H9 (cell line): ENCODE measurements around the gene GUCY2F. TPM values are rescaled to one million over a fixed set of nuclear protein-coding genes. Genes with fewer than 3 reads are reported as not detected.

Source experiments
- DNase-seq: peaks from one replicate; pipeline ENCODE4 v3.0.0-alpha.2; 2017
- H2AFZ ChIP-seq: one replicate; pipeline ENCODE4 v1.6.1; 2013; ENCODE audit warnings: mild to moderate bottlenecking, low read length, control low read depth, moderate library complexity
- H2AK5ac ChIP-seq: 2 replicates; pipeline ENCODE4 v1.6.1; 2013; ENCODE audit warnings: low read length, control low read depth, mixed read lengths; ENCODE audit not compliant: insufficient read length
- H2BK120ac ChIP-seq: one replicate; pipeline ENCODE4 v1.6.1; 2013; ENCODE audit warnings: low read depth, mild to moderate bottlenecking, low read length, control low read depth, inconsistent platforms; ENCODE audit not compliant: poor library complexity, severe bottlenecking
- H2BK12ac ChIP-seq: 2 replicates; pipeline ENCODE4 v1.6.1; 2013; ENCODE audit warnings: low read length, control low read depth, mixed read lengths, low read depth; ENCODE audit not compliant: insufficient read length
- H2BK15ac ChIP-seq: 2 replicates; pipeline ENCODE4 v1.6.1; 2013; ENCODE audit warnings: low read depth, low read length, control low read depth
- H2BK20ac ChIP-seq: one replicate; pipeline ENCODE4 v1.6.1; 2013; ENCODE audit warnings: low read depth, mild to moderate bottlenecking, low read length, control low read depth, inconsistent platforms; ENCODE audit not compliant: poor library complexity, severe bottlenecking
- H2BK5ac ChIP-seq: 2 replicates; pipeline ENCODE4 v1.6.1; 2013; ENCODE audit warnings: low read length, control low read depth, mixed read lengths; ENCODE audit not compliant: insufficient read length
- H3K14ac ChIP-seq: 2 replicates; pipeline ENCODE4 v1.6.1; 2013; ENCODE audit warnings: low read length, control low read depth; ENCODE audit not compliant: insufficient read depth
- H3K18ac ChIP-seq: 2 replicates; pipeline ENCODE4 v1.6.1; 2013; ENCODE audit warnings: low read depth, mild to moderate bottlenecking, mixed read lengths, low read length, control low read depth; ENCODE audit not compliant: insufficient read length
- H3K23ac ChIP-seq: 2 replicates; pipeline ENCODE4 v1.6.1; 2013; ENCODE audit warnings: low read length, control low read depth, mixed read lengths, low read depth; ENCODE audit not compliant: insufficient read length
- H3K23me2 ChIP-seq: 2 replicates; pipeline ENCODE4 v1.6.1; 2013; ENCODE audit warnings: low read depth, mild to moderate bottlenecking, mixed read lengths, low read length, control low read depth; ENCODE audit not compliant: insufficient read length, poor library complexity, severe bottlenecking
- H3K27ac ChIP-seq: 2 replicates; pipeline ENCODE4 v1.5.1; 2013; ENCODE audit warnings: low read length, control low read depth, mixed read lengths, low read depth; ENCODE audit not compliant: insufficient read length
- H3K27me3 ChIP-seq: 2 replicates; pipeline ENCODE4 v1.6.1; 2013; ENCODE audit warnings: low read length, control low read depth, inconsistent platforms; ENCODE audit not compliant: insufficient read depth
- H3K4ac ChIP-seq: 2 replicates; pipeline ENCODE4 v1.6.1; 2013; ENCODE audit warnings: low read depth, mild to moderate bottlenecking, control low read depth, inconsistent platforms, low read length, moderate library complexity
- H3K4me1 ChIP-seq: 2 replicates; pipeline ENCODE4 v1.6.1; 2013; ENCODE audit warnings: low read length, control low read depth, inconsistent platforms; ENCODE audit not compliant: insufficient read depth
- H3K4me2 ChIP-seq: 2 replicates; pipeline ENCODE4 v1.6.1; 2013; ENCODE audit warnings: low read length, control low read depth, mixed read lengths; ENCODE audit not compliant: insufficient read length, insufficient read depth
- H3K56ac ChIP-seq: 2 replicates; pipeline ENCODE4 v1.6.1; 2013; ENCODE audit warnings: low read depth, mild to moderate bottlenecking, mixed read lengths, low read length, control low read depth; ENCODE audit not compliant: insufficient read length
- H3K79me1 ChIP-seq: 2 replicates; pipeline ENCODE4 v1.6.1; 2013; ENCODE audit warnings: low read depth, mild to moderate bottlenecking, moderate library complexity, low read length, control low read depth, inconsistent platforms; ENCODE audit not compliant: insufficient read depth, poor library complexity, severe bottlenecking
- H3K79me2 ChIP-seq: 2 replicates; pipeline ENCODE4 v1.6.1; 2013; ENCODE audit warnings: low read length, control low read depth, inconsistent platforms; ENCODE audit not compliant: insufficient read depth
- H3K9ac ChIP-seq: 2 replicates; pipeline ENCODE4 v1.6.1; 2013; ENCODE audit warnings: low read length, control low read depth, mixed read lengths; ENCODE audit not compliant: insufficient read length; ENCODE audit errors: extremely low read depth
- H3K9me3 ChIP-seq: one replicate; pipeline ENCODE4 v1.6.1; 2013; ENCODE audit warnings: low read depth, low read length, inconsistent platforms; ENCODE audit not compliant: control insufficient read depth
- H3T11ph ChIP-seq: one replicate; pipeline ENCODE4 v1.6.1; 2013; ENCODE audit warnings: mild to moderate bottlenecking, low read length, control low read depth, inconsistent platforms
- H4K20me1 ChIP-seq: one replicate; pipeline ENCODE4 v1.6.1; 2013; ENCODE audit not compliant: control insufficient read depth, insufficient read length, insufficient read depth
- H4K5ac ChIP-seq: 2 replicates; pipeline ENCODE4 v1.6.1; 2013; ENCODE audit warnings: low read depth, mild to moderate bottlenecking, mixed read lengths, low read length, control low read depth; ENCODE audit not compliant: insufficient read length
- H4K8ac ChIP-seq: replicated peaks from 2 replicates; pipeline ENCODE4 v1.6.1; 2013; ENCODE audit warnings: low read length, control low read depth, mixed read lengths, low read depth; ENCODE audit not compliant: insufficient read length
- H4K91ac ChIP-seq: 2 replicates; pipeline ENCODE4 v1.6.1; 2013; ENCODE audit warnings: low read depth, mild to moderate bottlenecking, moderate library complexity, mixed read lengths, low read length, control low read depth; ENCODE audit not compliant: insufficient read length
- H3K27ac Mint-ChIP-seq, 3 experiments: 2 replicates in 2 of 3; 3 replicates in 1 of 3; pipeline ENCODE4 v1.8.0; 2020 to 2021; ENCODE audit warnings: mixed read lengths in 3 of 3, mild to moderate bottlenecking in 1 of 3, moderate library complexity in 1 of 3
- H3K27me3 Mint-ChIP-seq: 2 replicates; pipeline ENCODE4 v1.8.0; 2021; ENCODE audit warnings: low read depth, mild to moderate bottlenecking, moderate library complexity, mixed read lengths
- H3K36me3 Mint-ChIP-seq, 3 experiments: 2 replicates in 2 of 3; 3 replicates in 1 of 3; pipeline ENCODE4 v1.8.0; 2020 to 2021; ENCODE audit warnings: low read depth in 3 of 3, mixed read lengths in 3 of 3; ENCODE audit not compliant: insufficient read depth in 1 of 3
- H3K4me1 Mint-ChIP-seq, 2 experiments: 2 replicates each; pipeline ENCODE4 v1.8.0; 2020; ENCODE audit warnings: mixed read lengths in 2 of 2
- H3K4me3 Mint-ChIP-seq, 2 experiments: 2 replicates in 1 of 2; 3 replicates in 1 of 2; pipeline ENCODE4 v1.8.0; 2020 to 2021; ENCODE audit warnings: mild to moderate bottlenecking in 2 of 2, mixed read lengths in 2 of 2, moderate library complexity in 1 of 2
- H3K9me3 Mint-ChIP-seq, 2 experiments: 2 replicates in 1 of 2; 3 replicates in 1 of 2; pipeline ENCODE4 v1.8.0; 2020; ENCODE audit warnings: mild to moderate bottlenecking in 2 of 2, mixed read lengths in 2 of 2, moderate library complexity in 1 of 2
- CTCF ChIP-seq: fragments of 200-600 bp; sonication (generic); conservative IDR thresholded peaks from 3 replicates; pipeline ENCODE4 v1.8.0; 2021; ENCODE audit warnings: antibody characterized with exemption, mild to moderate bottlenecking
- WGBS: extraction: QIAGEN DNeasy Blood & Tissue Kit; methylation state at CpG from one replicate; pipeline ENCODE4 v1.1.7; 2013; ENCODE audit warnings: missing lambda C conversion rate, low lambda C conversion rate, mixed read lengths; ENCODE audit not compliant: insufficient read length; ENCODE audit errors: extremely low coverage; 5-methylcytosine and 5-hydroxymethylcytosine counted together
- total RNA-seq: library from RNA; stranded (reverse); gene quantifications from 2 replicates; pipeline ENCODE4 v1.2.1, GENCODE V29; 2021

GUCY2F gene
- total RNA-seq, 1 experiment from 2014 or later, result 0.11 TPM

GRCh38 chrX:109399831-109400230 lies 82.1 kb downstream of the GUCY2F start:
- Histone ChIP-seq H2BK15ac (no peak overlapping the region), H3K4me2 (no peak overlapping the region), H2AFZ (no peak overlapping the region), H3K9me3 (no peaks in the 10 kb centered on the region), H4K20me1 (no peaks in the 10 kb centered on the region), H3K27me3 (no peaks in the 10 kb centered on the region), H4K5ac (no peak overlapping the region), H3K56ac (no peak overlapping the region), H3K9ac (no peak overlapping the region), H3K14ac (no peak overlapping the region), H3K18ac (no peak overlapping the region), H2BK120ac (no peak overlapping the region), H3K23ac (no peak overlapping the region), H2BK20ac (no peak overlapping the region), H4K91ac (no peak overlapping the region), H2BK5ac (no peak overlapping the region), H3K23me2 (no peaks in the 10 kb centered on the region), H3K79me1 (no peaks in the 10 kb centered on the region), H2BK12ac (no peak overlapping the region), H3K4ac (no peak overlapping the region), H4K8ac (no peak overlapping the region), H3K79me2 (no peaks in the 10 kb centered on the region), H3K4me1 (no peaks in the 10 kb centered on the region; the same call in 1 of the 2 replicates), H3T11ph (no peak overlapping the region), H3K27ac (no peak overlapping the region), H2AK5ac (no peak overlapping the region)
- no peak for TF ChIP-seq CTCF
- Mint-ChIP-seq H3K4me1 (peaks cover 54 to 57% of the 10 kb centered on the region in 2 experiments), H3K27me3 (peaks cover 3% of the 10 kb centered on the region), H3K27ac (peak overlapping the region in 2 of 3 experiments; percentile 7 to 71; a peak in 4 of 7 replicates), H3K9me3 (no peaks in the 10 kb centered on the region), H3K36me3 (no peaks in the 10 kb centered on the region), H3K4me3 (no peak overlapping the region)
- WGBS, result 100% methylated on average over 1 of the region's 3 CpGs
- DNase-seq, result no peak
